Measurements from ENCODE around the gene GLG1.

The GLG1 gene

GRCh38 chr16:74455213-74455612, 151.7 kb downstream of the GLG1 start:
- no peak for TF ChIP-seq CTCF (IDR thresholded peaks at IDR 0.05; ENCODE audit: control insufficient read depth, extremely low read depth, insufficient read depth)
- DNase-seq (ENCODE audit: low read depth) = no peak

GRCh38 chr16:74451951-74452758, 154.8 kb downstream of the GLG1 start:
- no peak for DNase-seq (ENCODE audit: low read depth)
- no peak overlapping the region for H3K4me3 ChIP-seq (ENCODE audit: low read depth, low read length)
- TF ChIP-seq CTCF (IDR thresholded peaks at IDR 0.05; ENCODE audit: control insufficient read depth, extremely low read depth, insufficient read depth) = no peak

More at GRCh38 chr16:74455213-74455612, 151.7 kb downstream of the GLG1 start:
- H3K4me3 ChIP-seq (ENCODE audit: low read depth, low read length) = no peak overlapping the region

DNA sequence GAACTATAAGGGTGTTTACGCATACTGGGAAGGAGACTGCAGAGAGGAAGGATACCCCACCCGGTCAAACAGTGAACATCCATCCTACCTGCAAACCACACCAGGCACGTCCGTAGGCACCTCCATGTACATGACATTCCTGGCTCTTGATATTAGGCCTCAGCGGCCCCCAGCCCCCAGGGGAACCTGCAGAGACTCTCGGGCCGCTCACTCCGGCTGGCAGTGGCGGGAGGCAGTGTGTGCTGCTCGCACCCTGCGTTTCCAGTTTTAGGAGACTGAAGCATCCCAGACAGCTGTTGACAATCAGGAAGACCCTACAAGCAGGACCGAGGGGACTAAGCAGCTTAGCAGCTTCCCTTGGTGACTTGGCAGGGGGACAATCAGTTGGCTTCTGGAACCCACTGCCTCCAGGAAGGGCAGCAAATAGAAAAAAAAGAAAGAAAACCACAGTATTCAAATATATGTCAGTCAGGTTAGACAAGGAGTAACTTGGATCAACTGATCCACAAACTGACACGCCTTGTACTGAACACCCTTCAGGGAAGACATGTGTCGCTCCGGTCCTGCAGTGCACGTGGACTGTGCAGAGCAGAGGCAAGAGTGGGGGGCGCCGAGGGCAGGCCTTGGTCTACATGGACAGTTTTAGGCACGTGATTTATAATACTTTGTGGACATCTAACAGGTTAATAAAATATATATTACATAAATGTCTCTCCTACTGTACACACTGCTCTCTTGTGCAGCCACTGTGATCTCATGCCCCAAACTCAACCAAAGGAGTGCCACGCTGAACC, 155.8 kb downstream of the GLG1 start:
- no peak for DNase-seq (ENCODE audit: low read depth)
- TF ChIP-seq CTCF (IDR thresholded peaks at IDR 0.05; ENCODE audit: control insufficient read depth, extremely low read depth, insufficient read depth) = no peak
- H3K4me3 ChIP-seq (ENCODE audit: low read depth, low read length) = no peak overlapping the region

DNA sequence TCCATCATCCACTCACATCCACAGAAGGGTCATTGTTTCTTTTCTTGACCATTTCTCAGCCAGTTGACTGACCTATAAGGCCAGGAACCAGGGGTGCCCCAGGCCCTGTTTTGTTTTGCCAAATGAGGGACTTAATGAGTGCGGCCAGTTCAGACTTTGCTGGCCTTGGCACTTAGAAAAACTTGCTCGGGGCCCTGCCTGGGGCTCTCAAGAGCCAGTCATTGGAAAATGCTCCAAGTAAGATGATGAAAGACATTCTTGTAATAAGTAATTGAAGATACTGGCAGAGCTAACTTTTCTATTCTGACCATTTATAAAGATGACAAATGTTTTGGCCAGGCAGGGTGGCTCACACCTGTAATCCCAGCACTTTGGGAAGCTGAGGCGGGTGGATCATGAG, 156.7 kb downstream of the GLG1 start:
- DNase-seq (ENCODE audit: low read depth) = no peak
- H3K4me3 ChIP-seq (ENCODE audit: low read depth, low read length) = no peak overlapping the region
- no peak for TF ChIP-seq CTCF (IDR thresholded peaks at IDR 0.05; ENCODE audit: control insufficient read depth, extremely low read depth, insufficient read depth)

DNA sequence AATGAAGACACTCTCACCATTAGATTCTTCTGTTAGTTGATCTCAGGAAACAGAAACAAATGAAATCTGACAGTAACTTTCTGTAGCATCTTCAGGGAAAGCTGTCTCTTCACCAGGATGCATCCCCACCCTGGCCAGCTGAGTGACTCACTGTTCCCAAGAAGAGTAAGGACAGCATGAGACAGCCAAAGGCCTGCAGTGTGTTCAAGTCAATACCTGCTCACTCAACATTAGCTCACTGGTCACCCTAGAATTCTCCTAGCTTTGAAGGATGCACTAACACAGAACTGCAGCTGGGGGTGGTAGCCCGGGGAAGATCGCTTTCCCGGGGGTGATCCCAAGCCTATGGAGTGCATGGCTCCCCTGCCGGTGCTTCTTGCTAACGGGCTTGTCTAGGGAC, 157.4 kb downstream of the GLG1 start:
- no peak overlapping the region for H3K4me3 ChIP-seq (ENCODE audit: low read depth, low read length)
- DNase-seq (ENCODE audit: low read depth) = no peak
- no peak for TF ChIP-seq CTCF (IDR thresholded peaks at IDR 0.05; ENCODE audit: control insufficient read depth, extremely low read depth, insufficient read depth)

- no peak for TF ChIP-seq CTCF (IDR thresholded peaks at IDR 0.05; ENCODE audit: control insufficient read depth, extremely low read depth, insufficient read depth)
- no peak for DNase-seq (ENCODE audit: low read depth)
- H3K4me3 ChIP-seq (ENCODE audit: low read depth, low read length) = no peak overlapping the region
These were observed 157.9 kb downstream of the GLG1 start for GRCh38 chr16:74448990-74449389.

Measured in LNCaP clone FGC (cell line).